Activated CD4-positive, alpha-beta T cell treated with anti-CD3 and anti-CD28 coated beads for 36 hours (primary cell): ENCODE data around the gene CYBB. TPM values are rescaled to one million over a fixed set of nuclear protein-coding genes. Genes with fewer than 3 reads are reported as not detected.

Experiments
- total RNA-seq, 2 experiments: library from RNA; stranded (reverse); gene quantifications; one replicate each; pipeline ENCODE4 v1.2.3, GENCODE V29; 2021

CYBB gene
- total RNA-seq, 2 experiments from 2014 or later: not detected

Other genes with a start within 250 kb of the CYBB start
- gene LANCL3, start 208.4 kb upstream of the CYBB start, total RNA-seq: under 1 TPM; 0.18 to 0.21 TPM
- under 1 TPM in 1 of 2 experiments, not detected in 1; 0.07 TPM for gene XK, start 94.3 kb upstream of the CYBB start, total RNA-seq
- gene DYNLT3, start 67.5 kb downstream of the CYBB start, total RNA-seq: 10 to 100 TPM; 16.1 to 16.8 TPM
- not detected for gene SYTL5, start 226.5 kb downstream of the CYBB start, total RNA-seq